ENCODE measurements around the gene FCER1A.

GRCh38 chr1:159261311-159261710, 40.8 kb upstream of the FCER1A start:
- TF ChIP-seq CTCF (IDR thresholded peaks at IDR 0.05) (no peak), POLR2A (IDR thresholded peaks at IDR 0.05) (no peak)
